ENCODE data around the gene POLR2L.

POLR2L gene

GRCh38 chr11:842370-843002 is at the start of gene POLR2L, which contains the start of gene TSPAN4:
Gene POLR2L (minus strand): TSS chr11:842529. CDS start chr11:842508, 21 bp downstream.
Gene TSPAN4 (plus strand): TSS chr11:842852. CDS start chr11:850305, 7,453 bp downstream.
- Histone ChIP-seq H3K36me3 (ENCODE audit: control insufficient read depth, insufficient read depth, low read length) (peaks cover 27% of the 10 kb centered on the region), H3K9ac (ENCODE audit: low read depth, low read length) (peak within 1 kb of the TSS; percentile 89), H3K4me3 (ENCODE audit: low read depth, low read length) (peak within 1 kb of the TSS; percentile 78), H3K27me3 (ENCODE audit: control insufficient read depth, insufficient read depth, low read length) (no peaks in the 10 kb centered on the region), H3K9me3 (ENCODE audit: control insufficient read depth, insufficient read depth, low read length) (no peaks in the 10 kb centered on the region), H3K4me1 (ENCODE audit: control insufficient read depth, insufficient read depth, low read length) (peaks cover 18% of the 10 kb centered on the region)

DNA sequence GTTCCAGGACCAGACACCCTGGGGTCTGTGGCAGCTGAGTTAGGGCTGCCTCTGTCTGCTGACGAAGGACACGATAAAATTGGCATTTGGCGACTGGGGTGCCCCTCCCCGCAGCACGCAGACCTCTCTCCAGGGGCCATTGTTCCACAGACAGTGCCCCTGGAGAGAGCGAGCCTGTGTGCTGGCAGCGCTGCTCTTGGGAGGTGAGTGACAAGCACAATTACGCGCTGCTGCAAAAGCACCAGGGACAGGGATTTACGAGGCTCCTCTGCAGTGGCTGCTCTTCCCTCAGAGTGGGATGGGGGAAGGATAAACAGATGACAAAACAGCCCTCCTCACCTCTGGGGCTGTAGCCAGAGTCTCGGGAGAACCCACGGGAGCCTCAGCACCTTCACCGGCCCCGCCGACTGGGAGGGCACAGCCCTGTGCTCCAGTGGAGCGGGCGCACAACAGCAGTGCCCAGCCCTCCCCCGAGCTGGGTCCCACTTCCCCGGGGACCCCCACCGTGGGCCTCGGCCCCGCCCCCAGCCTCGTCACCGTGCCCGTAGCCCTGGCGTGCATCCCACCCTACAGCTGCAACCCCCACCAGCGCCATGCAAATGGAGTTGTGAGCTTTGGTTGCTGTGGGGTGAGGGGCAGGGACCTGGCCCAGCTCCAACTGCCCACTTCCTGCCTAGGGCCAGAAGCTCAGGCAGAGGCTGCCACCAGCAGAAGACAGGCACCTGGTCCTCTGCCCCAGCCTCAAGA is 48.6 kb upstream of the POLR2L start:
- H3K9ac ChIP-seq (ENCODE audit: low read depth, low read length): no peak overlapping the region
- H3K36me3 ChIP-seq (ENCODE audit: control insufficient read depth, insufficient read depth, low read length): peaks cover 27% of the 10 kb centered on the region
- no peaks in the 10 kb centered on the region for H3K4me1 ChIP-seq (ENCODE audit: control insufficient read depth, insufficient read depth, low read length)
- no peak overlapping the region for H3K4me3 ChIP-seq (ENCODE audit: low read depth, low read length)
- no peaks in the 10 kb centered on the region for H3K27me3 ChIP-seq (ENCODE audit: control insufficient read depth, insufficient read depth, low read length)
- no peaks in the 10 kb centered on the region for H3K9me3 ChIP-seq (ENCODE audit: control insufficient read depth, insufficient read depth, low read length)

GRCh38 chr11:889687-890475 is 47.6 kb upstream of the POLR2L start:
- Histone ChIP-seq H3K4me3 (ENCODE audit: low read depth, low read length) (no peak overlapping the region), H3K9me3 (ENCODE audit: control insufficient read depth, insufficient read depth, low read length) (no peaks in the 10 kb centered on the region), H3K9ac (ENCODE audit: low read depth, low read length) (no peak overlapping the region), H3K36me3 (ENCODE audit: control insufficient read depth, insufficient read depth, low read length) (peaks cover 31% of the 10 kb centered on the region), H3K27me3 (ENCODE audit: control insufficient read depth, insufficient read depth, low read length) (no peaks in the 10 kb centered on the region), H3K4me1 (ENCODE audit: control insufficient read depth, insufficient read depth, low read length) (no peaks in the 10 kb centered on the region)

GRCh38 chr11:889257-889656 is 46.9 kb upstream of the POLR2L start:
- H3K4me1 ChIP-seq (ENCODE audit: control insufficient read depth, insufficient read depth, low read length): no peaks in the 10 kb centered on the region
- H3K36me3 ChIP-seq (ENCODE audit: control insufficient read depth, insufficient read depth, low read length): peaks cover 29% of the 10 kb centered on the region
- H3K9me3 ChIP-seq (ENCODE audit: control insufficient read depth, insufficient read depth, low read length): no peaks in the 10 kb centered on the region
- no peak overlapping the region for H3K9ac ChIP-seq (ENCODE audit: low read depth, low read length)
- H3K4me3 ChIP-seq (ENCODE audit: low read depth, low read length): no peak overlapping the region
- no peaks in the 10 kb centered on the region for H3K27me3 ChIP-seq (ENCODE audit: control insufficient read depth, insufficient read depth, low read length)

DNA sequence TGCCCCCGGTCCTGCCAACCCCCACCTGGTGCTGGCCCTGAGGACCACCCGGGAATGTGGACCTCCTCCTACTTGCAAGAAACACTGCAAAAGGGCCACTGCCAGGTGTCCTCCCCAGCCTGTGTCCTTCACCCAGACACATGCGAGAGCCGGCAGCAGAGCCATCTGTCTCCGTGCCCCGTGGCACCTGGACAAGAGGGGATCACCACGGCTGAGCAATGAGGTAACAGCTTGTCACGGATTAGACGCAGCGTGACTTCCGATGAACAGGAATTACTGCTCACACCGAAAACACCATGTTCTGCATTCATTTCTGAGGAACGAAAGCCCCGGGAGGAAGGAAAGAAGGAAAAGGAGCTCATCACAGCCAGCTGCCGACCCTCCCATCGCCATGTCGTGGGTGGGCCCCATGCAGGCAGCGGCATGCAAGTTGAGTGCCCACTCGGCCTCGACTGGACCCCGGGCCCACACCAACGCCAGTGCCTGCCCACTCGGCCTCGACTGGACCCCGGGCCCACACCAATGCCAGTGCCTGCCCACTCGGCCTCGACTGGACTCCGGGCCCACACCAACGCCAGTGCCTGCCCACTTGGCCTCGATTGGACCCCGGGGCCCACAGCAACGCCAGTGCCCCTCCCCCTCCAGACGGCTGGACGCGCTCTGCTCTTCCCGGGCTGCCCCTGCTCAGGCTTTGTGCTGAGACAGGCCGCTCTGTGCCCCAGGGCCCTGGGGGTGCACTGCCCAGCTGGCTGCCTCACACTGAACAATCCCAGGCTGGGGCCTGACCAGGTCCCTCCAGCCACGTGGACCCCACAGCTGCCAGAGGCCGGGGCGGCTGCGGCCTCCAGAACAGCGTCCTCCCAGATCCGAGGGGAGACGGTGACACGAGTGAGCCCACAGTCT is 46.2 kb upstream of the POLR2L start:
- H3K27me3 ChIP-seq (ENCODE audit: control insufficient read depth, insufficient read depth, low read length): no peaks in the 10 kb centered on the region
- no peak overlapping the region for H3K4me3 ChIP-seq (ENCODE audit: low read depth, low read length)
- H3K36me3 ChIP-seq (ENCODE audit: control insufficient read depth, insufficient read depth, low read length): peaks cover 30% of the 10 kb centered on the region
- no peaks in the 10 kb centered on the region for H3K4me1 ChIP-seq (ENCODE audit: control insufficient read depth, insufficient read depth, low read length)
- H3K9ac ChIP-seq (ENCODE audit: low read depth, low read length): no peak overlapping the region
- H3K9me3 ChIP-seq (ENCODE audit: control insufficient read depth, insufficient read depth, low read length): no peaks in the 10 kb centered on the region

- H3K9me3 ChIP-seq (ENCODE audit: control insufficient read depth, insufficient read depth, low read length): no peaks in the 10 kb centered on the region
- no peaks in the 10 kb centered on the region for H3K4me1 ChIP-seq (ENCODE audit: control insufficient read depth, insufficient read depth, low read length)
- H3K9ac ChIP-seq (ENCODE audit: low read depth, low read length): no peak overlapping the region
- H3K36me3 ChIP-seq (ENCODE audit: control insufficient read depth, insufficient read depth, low read length): peaks cover 40% of the 10 kb centered on the region
- H3K27me3 ChIP-seq (ENCODE audit: control insufficient read depth, insufficient read depth, low read length): no peaks in the 10 kb centered on the region
- H3K4me3 ChIP-seq (ENCODE audit: low read depth, low read length): no peak overlapping the region
Measured at GRCh38 chr11:887589-887988, 45.3 kb upstream of the POLR2L start.

GRCh38 chr11:886568-886967 is 44.2 kb upstream of the POLR2L start:
- no peaks in the 10 kb centered on the region for H3K9me3 ChIP-seq (ENCODE audit: control insufficient read depth, insufficient read depth, low read length)
- peaks cover 40% of the 10 kb centered on the region for H3K36me3 ChIP-seq (ENCODE audit: control insufficient read depth, insufficient read depth, low read length)

DNA sequence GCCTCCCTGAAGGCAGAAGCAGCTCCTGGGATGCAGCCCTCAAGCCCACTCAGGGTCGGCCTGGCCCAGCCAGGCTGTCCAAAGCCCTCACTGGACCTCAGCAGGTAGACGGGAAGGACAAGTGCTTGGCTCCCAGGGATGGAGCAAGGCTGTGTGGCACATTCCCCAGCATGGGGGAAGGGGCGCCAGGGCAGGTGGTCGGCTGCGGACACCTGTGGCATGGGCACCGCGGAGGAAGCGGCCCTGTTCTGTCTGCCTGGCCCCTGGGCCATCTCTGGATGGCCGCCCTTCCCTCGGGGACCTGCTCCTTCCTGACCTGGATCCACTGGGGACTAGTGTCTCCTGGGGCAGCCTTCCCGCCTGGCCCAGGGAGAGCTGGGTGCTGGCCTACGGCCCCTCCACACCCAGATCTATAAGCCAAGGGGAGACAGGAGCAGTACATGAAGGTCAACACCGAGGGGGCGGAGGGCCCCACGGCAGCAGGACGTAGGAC is 42.3 kb upstream of the POLR2L start:
- H3K9me3 ChIP-seq (ENCODE audit: control insufficient read depth, insufficient read depth, low read length): no peaks in the 10 kb centered on the region
- H3K4me3 ChIP-seq (ENCODE audit: low read depth, low read length): no peak overlapping the region
- H3K9ac ChIP-seq (ENCODE audit: low read depth, low read length): no peak overlapping the region
- peaks cover 53% of the 10 kb centered on the region for H3K36me3 ChIP-seq (ENCODE audit: control insufficient read depth, insufficient read depth, low read length)
- no peaks in the 10 kb centered on the region for H3K4me1 ChIP-seq (ENCODE audit: control insufficient read depth, insufficient read depth, low read length)
- no peaks in the 10 kb centered on the region for H3K27me3 ChIP-seq (ENCODE audit: control insufficient read depth, insufficient read depth, low read length)

More at GRCh38 chr11:886568-886967, 44.2 kb upstream of the POLR2L start:
- H3K27me3 ChIP-seq (ENCODE audit: control insufficient read depth, insufficient read depth, low read length): no peaks in the 10 kb centered on the region
- no peaks in the 10 kb centered on the region for H3K4me1 ChIP-seq (ENCODE audit: control insufficient read depth, insufficient read depth, low read length)
- H3K4me3 ChIP-seq (ENCODE audit: low read depth, low read length): no peak overlapping the region
- H3K9ac ChIP-seq (ENCODE audit: low read depth, low read length): no peak overlapping the region

DNA sequence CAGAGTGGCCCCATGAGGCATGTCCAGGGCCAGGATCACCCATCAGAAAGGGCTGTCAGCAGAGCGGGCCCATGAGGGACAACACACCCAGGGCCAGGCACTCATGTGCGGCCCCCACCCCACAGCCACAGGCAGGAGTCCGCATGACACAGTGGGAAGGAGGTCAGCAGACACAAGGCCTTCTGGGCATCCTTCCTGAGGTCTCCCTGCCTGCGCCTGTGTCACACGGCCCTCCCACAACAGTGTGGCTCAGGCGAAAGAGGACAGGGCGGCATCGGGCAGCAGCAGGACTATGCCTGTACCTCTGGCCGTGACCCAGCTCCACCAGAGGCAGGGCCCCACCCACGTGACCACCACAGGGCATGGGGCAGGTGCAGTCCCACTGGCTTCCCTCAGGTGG is 41.2 kb upstream of the POLR2L start:
- Histone ChIP-seq H3K27me3 (ENCODE audit: control insufficient read depth, insufficient read depth, low read length) (no peaks in the 10 kb centered on the region), H3K4me1 (ENCODE audit: control insufficient read depth, insufficient read depth, low read length) (no peaks in the 10 kb centered on the region), H3K9ac (ENCODE audit: low read depth, low read length) (no peak overlapping the region), H3K4me3 (ENCODE audit: low read depth, low read length) (no peak overlapping the region), H3K9me3 (ENCODE audit: control insufficient read depth, insufficient read depth, low read length) (no peaks in the 10 kb centered on the region), H3K36me3 (ENCODE audit: control insufficient read depth, insufficient read depth, low read length) (peaks cover 50% of the 10 kb centered on the region)

DNA sequence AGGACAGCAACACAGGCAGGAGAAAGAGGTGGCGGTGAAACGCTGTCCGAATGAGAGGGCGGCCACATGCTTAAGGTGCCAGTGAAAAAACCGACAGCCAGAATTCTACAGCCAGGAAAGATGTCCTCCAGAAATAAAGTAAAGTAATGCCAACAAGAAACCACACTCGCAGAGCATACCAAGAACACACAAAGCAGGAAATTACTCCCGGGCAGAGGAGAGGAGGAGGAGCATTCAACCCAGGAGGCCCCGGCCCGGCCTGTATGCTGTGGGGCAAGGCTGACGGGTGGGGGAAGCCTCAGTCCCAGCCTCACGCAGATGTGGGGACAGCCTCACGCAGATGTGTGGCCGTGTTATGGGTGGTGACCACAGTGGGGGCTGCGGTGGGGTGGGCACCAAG is 40.3 kb upstream of the POLR2L start:
- no peak overlapping the region for H3K4me3 ChIP-seq (ENCODE audit: low read depth, low read length)
- H3K9me3 ChIP-seq (ENCODE audit: control insufficient read depth, insufficient read depth, low read length): no peaks in the 10 kb centered on the region
- H3K27me3 ChIP-seq (ENCODE audit: control insufficient read depth, insufficient read depth, low read length): no peaks in the 10 kb centered on the region
- H3K4me1 ChIP-seq (ENCODE audit: control insufficient read depth, insufficient read depth, low read length): no peaks in the 10 kb centered on the region
- peaks cover 43% of the 10 kb centered on the region for H3K36me3 ChIP-seq (ENCODE audit: control insufficient read depth, insufficient read depth, low read length)
- no peak overlapping the region for H3K9ac ChIP-seq (ENCODE audit: low read depth, low read length)

- Histone ChIP-seq H3K4me3 (ENCODE audit: low read depth, low read length) (no peak overlapping the region), H3K36me3 (ENCODE audit: control insufficient read depth, insufficient read depth, low read length) (peaks cover 38% of the 10 kb centered on the region), H3K4me1 (ENCODE audit: control insufficient read depth, insufficient read depth, low read length) (no peaks in the 10 kb centered on the region), H3K27me3 (ENCODE audit: control insufficient read depth, insufficient read depth, low read length) (no peaks in the 10 kb centered on the region), H3K9me3 (ENCODE audit: control insufficient read depth, insufficient read depth, low read length) (no peaks in the 10 kb centered on the region), H3K9ac (ENCODE audit: low read depth, low read length) (no peak overlapping the region)
Measured at GRCh38 chr11:880447-880846, 38.1 kb upstream of the POLR2L start.

Data from iPS-15b (cell line).